SK-N-SH (cell line): Measurements from ENCODE around the gene TP53BP2.

Experiments
- CTCF ChIP-seq: fragments of 200-600 bp; sonication (generic); IDR thresholded peaks from 2 replicates; pipeline ENCODE4 v1.6.1; 2017; ENCODE audit warnings: antibody characterized with exemption, mild to moderate bottlenecking, moderate library complexity
- NRF1 ChIP-seq: IDR thresholded peaks from 2 replicates; pipeline ENCODE4 v1.6.1; 2012; ENCODE audit warnings: low read depth, mild to moderate bottlenecking, low read length
- RCOR1 ChIP-seq: fragments of 150-350 bp; IDR thresholded peaks from 2 replicates; pipeline ENCODE4 v1.6.1; 2017; ENCODE audit warnings: antibody characterized with exemption, low read length

- TF ChIP-seq NRF1, result no peak
- no peak for TF ChIP-seq RCOR1
- TF ChIP-seq CTCF, result no peak
These were observed 6.6 kb upstream of the TP53BP2 start for GRCh38 chr1:223852337-223852736.
